Measurements from ENCODE around the gene KLF3. TPM values are rescaled to one million over a fixed set of nuclear protein-coding genes. Genes with fewer than 3 reads are reported as not detected.
A peak's percentile ranks its signal among the peaks of the same experiment; 100 is the strongest.

The KLF3 gene
- total RNA-seq, 1 donor from 2014 or later: 42.4 TPM

- Mint-ChIP-seq H3K36me3 (ENCODE audit: unreplicated experiment) (no peaks in the 10 kb centered on the region), H3K27ac (ENCODE audit: unreplicated experiment) (peak overlapping the region; percentile 92), H3K9me3 (ENCODE audit: unreplicated experiment) (no peaks in the 10 kb centered on the region), H3K4me3 (ENCODE audit: unreplicated experiment) (peak overlapping the region; percentile 54), H3K27me3 (ENCODE audit: unreplicated experiment) (no peaks in the 10 kb centered on the region), H3K4me1 (ENCODE audit: unreplicated experiment) (peaks cover 92% of the 10 kb centered on the region)
- no peak for TF ChIP-seq CTCF (IDR thresholded peaks at IDR 0.05)
- no peak for DNase-seq (ENCODE audit: extremely low spot score, unreplicated experiment)
Observed at GRCh38 chr4:38672397-38673129, 8.6 kb downstream of the KLF3 start.

GRCh38 chr4:38673130-38673978, 9.4 kb downstream of the KLF3 start:
- Mint-ChIP-seq H3K36me3 (ENCODE audit: unreplicated experiment) (no peaks in the 10 kb centered on the region), H3K4me1 (ENCODE audit: unreplicated experiment) (peaks cover 93% of the 10 kb centered on the region), H3K9me3 (ENCODE audit: unreplicated experiment) (no peaks in the 10 kb centered on the region), H3K27ac (ENCODE audit: unreplicated experiment) (peak overlapping the region; percentile 92), H3K27me3 (ENCODE audit: unreplicated experiment) (no peaks in the 10 kb centered on the region), H3K4me3 (ENCODE audit: unreplicated experiment) (peak overlapping the region; percentile 54)
- TF ChIP-seq CTCF (IDR thresholded peaks at IDR 0.05): no peak
- no peak for DNase-seq (ENCODE audit: extremely low spot score, unreplicated experiment)

- Mint-ChIP-seq H3K27ac (ENCODE audit: unreplicated experiment) (peak overlapping the region; percentile 92), H3K4me1 (ENCODE audit: unreplicated experiment) (peaks cover 85% of the 10 kb centered on the region), H3K36me3 (ENCODE audit: unreplicated experiment) (peaks cover 9% of the 10 kb centered on the region), H3K4me3 (ENCODE audit: unreplicated experiment) (peak overlapping the region; percentile 54), H3K27me3 (ENCODE audit: unreplicated experiment) (no peaks in the 10 kb centered on the region), H3K9me3 (ENCODE audit: unreplicated experiment) (no peaks in the 10 kb centered on the region)
- TF ChIP-seq CTCF (IDR thresholded peaks at IDR 0.05): no peak
- no peak for DNase-seq (ENCODE audit: extremely low spot score, unreplicated experiment)
Observed at GRCh38 chr4:38674258-38675144, 10.5 kb downstream of the KLF3 start.

GRCh38 chr4:38675146-38676121, 11.4 kb downstream of the KLF3 start:
- peak; percentile 92 for TF ChIP-seq CTCF (IDR thresholded peaks at IDR 0.05)
- Mint-ChIP-seq H3K27me3 (ENCODE audit: unreplicated experiment) (no peaks in the 10 kb centered on the region), H3K36me3 (ENCODE audit: unreplicated experiment) (peaks cover 13% of the 10 kb centered on the region), H3K9me3 (ENCODE audit: unreplicated experiment) (no peaks in the 10 kb centered on the region), H3K27ac (ENCODE audit: unreplicated experiment) (peak overlapping the region; percentile 57), H3K4me1 (ENCODE audit: unreplicated experiment) (peaks cover 81% of the 10 kb centered on the region), H3K4me3 (ENCODE audit: unreplicated experiment) (no peak overlapping the region)
- DNase-seq (ENCODE audit: extremely low spot score, unreplicated experiment): peak; percentile 92
